A673 (cell line): ENCODE measurements around the gene FOXRED1. TPM values are rescaled to one million over a fixed set of nuclear protein-coding genes. Genes with fewer than 3 reads are reported as not detected.
A peak's percentile ranks its signal among the peaks of the same experiment; 100 is the strongest.

Source experiments
- BruUV-seq: library from RNA; stranded (reverse); fragments of 400-500 nt; replicated peaks from 2 replicates; lab custom pipeline; 2021; lab: Mats Ljungman, UMichigan
- CTCF ChIA-PET: fragments of 300-600 bp; sonication (Branson Sonifier 250); formaldehyde crosslinking; loops from one replicate; lab custom pipeline; 2022; ENCODE audit warnings: antibody characterized with exemption; lab: Charles Lee
- POLR2A ChIA-PET: fragments of 300-600 bp; sonication (Branson Sonifier 250); formaldehyde crosslinking; loops from one replicate; lab custom pipeline; 2022; ENCODE audit warnings: antibody characterized with exemption; ENCODE audit not compliant: low non-redundant PET; lab: Charles Lee
- DNase-seq: peaks from one replicate; pipeline ENCODE4 v3.0.0-alpha.2; 2015; ENCODE audit warnings: low spot score
- H3K27ac ChIP-seq: fragments of 200-600 bp; sonication (generic); 2 replicates; pipeline ENCODE4 v1.5.1; 2016; ENCODE audit warnings: mixed run types, low read depth, mild to moderate bottlenecking, mixed read lengths, antibody characterized with exemption, low read length; ENCODE audit not compliant: poor library complexity, severe bottlenecking
- H3K27me3 ChIP-seq: fragments of 200-600 bp; sonication (generic); replicated peaks from 2 replicates; pipeline ENCODE4 v1.6.1; 2017; ENCODE audit warnings: mixed run types, low read depth, mild to moderate bottlenecking, mixed read lengths, antibody characterized with exemption, low read length; ENCODE audit not compliant: insufficient read depth, poor library complexity
- H3K36me3 ChIP-seq: fragments of 200-600 bp; sonication (generic); 2 replicates; pipeline ENCODE4 v1.6.1; 2016; ENCODE audit warnings: mixed run types, mild to moderate bottlenecking, mixed read lengths, antibody characterized with exemption, low read length; ENCODE audit not compliant: insufficient read depth, poor library complexity, severe bottlenecking
- H3K4me1 ChIP-seq: fragments of 200-600 bp; sonication (generic); 2 replicates; pipeline ENCODE4 v1.6.1; 2017; ENCODE audit warnings: mixed run types, mild to moderate bottlenecking, mixed read lengths, antibody characterized with exemption, low read length; ENCODE audit not compliant: insufficient read depth, poor library complexity, severe bottlenecking
- H3K4me3 ChIP-seq: fragments of 200-600 bp; sonication (generic); 2 replicates; pipeline ENCODE4 v1.5.1; 2016; ENCODE audit warnings: low read depth, mixed run types, mild to moderate bottlenecking, mixed read lengths, low read length; ENCODE audit not compliant: poor library complexity, severe bottlenecking
- H3K9me3 ChIP-seq: fragments of 200-600 bp; sonication (generic); 2 replicates; pipeline ENCODE4 v1.6.1; 2016; ENCODE audit warnings: mixed run types, low read depth, mild to moderate bottlenecking, mixed read lengths, antibody characterized with exemption, low read length; ENCODE audit not compliant: poor library complexity, severe bottlenecking
- EZH2 ChIP-seq: fragments of 200-600 bp; sonication (generic); IDR thresholded peaks from 2 replicates; pipeline ENCODE4 v1.6.1; 2017; ENCODE audit warnings: borderline replicate concordance, low read depth, mild to moderate bottlenecking, mixed read lengths, antibody characterized with exemption, low read length; ENCODE audit not compliant: poor library complexity, severe bottlenecking
- intact Hi-C: fragments of 100-400 bp; cut with micrococcal nuclease; formaldehyde crosslinking; loops from one replicate; pipeline ENCODE4 v1.10.0; 2022; ENCODE audit not compliant: unreplicated experiment
- total RNA-seq: library from RNA; stranded (reverse); gene quantifications from 2 replicates; pipeline ENCODE4 v1.2.3, GENCODE V29; 2021
- TF ChIP-seq, protein P1 (sequence below): fragments of 300-800, 200-600 bp; sonication (generic); conservative IDR thresholded peaks from 2 replicates; pipeline ENCODE4 v1.5.1; 2017; ENCODE audit warnings: low read depth, mild to moderate bottlenecking, antibody characterized with exemption, low read length, moderate library complexity, mixed read lengths

Gene FOXRED1
- total RNA-seq, 1 experiment from 2014 or later = 72.6 TPM

DNA sequence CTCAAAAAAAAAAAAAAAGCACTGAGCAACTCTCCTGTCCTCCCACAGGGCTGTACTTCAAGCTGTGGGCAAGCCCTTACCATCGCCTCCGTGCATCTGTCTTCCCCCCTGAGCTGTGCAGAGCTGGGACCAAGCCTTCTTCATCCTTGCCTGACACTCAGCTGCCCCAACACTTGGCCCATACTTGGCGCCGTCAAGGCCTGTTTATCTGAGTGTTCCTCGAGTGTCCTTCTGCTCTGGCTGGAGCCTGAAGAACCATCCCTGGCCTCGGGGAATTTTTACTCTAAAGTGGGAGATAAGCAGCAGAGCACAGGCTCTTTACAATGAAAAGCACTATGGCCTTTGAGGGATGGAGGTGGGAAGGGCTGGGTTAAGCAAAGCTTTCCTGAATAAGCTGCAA, 12.3 kb downstream of the FOXRED1 start:
- DNase-seq = no peak
- H3K27ac ChIP-seq = no peak overlapping the region
- CTCF ChIA-PET = no interaction called here
- H3K4me1 ChIP-seq = peaks cover 8% of the 10 kb centered on the region
- peaks cover 6% of the 10 kb centered on the region for H3K36me3 ChIP-seq
- intact Hi-C loops = no loop called here
- POLR2A ChIA-PET = no interaction called here
- no peak overlapping the region for H3K4me3 ChIP-seq
- no TSS peak for BruUV-seq
- no peak for TF ChIP-seq EZH2
- TF ChIP-seq, protein P1, sequence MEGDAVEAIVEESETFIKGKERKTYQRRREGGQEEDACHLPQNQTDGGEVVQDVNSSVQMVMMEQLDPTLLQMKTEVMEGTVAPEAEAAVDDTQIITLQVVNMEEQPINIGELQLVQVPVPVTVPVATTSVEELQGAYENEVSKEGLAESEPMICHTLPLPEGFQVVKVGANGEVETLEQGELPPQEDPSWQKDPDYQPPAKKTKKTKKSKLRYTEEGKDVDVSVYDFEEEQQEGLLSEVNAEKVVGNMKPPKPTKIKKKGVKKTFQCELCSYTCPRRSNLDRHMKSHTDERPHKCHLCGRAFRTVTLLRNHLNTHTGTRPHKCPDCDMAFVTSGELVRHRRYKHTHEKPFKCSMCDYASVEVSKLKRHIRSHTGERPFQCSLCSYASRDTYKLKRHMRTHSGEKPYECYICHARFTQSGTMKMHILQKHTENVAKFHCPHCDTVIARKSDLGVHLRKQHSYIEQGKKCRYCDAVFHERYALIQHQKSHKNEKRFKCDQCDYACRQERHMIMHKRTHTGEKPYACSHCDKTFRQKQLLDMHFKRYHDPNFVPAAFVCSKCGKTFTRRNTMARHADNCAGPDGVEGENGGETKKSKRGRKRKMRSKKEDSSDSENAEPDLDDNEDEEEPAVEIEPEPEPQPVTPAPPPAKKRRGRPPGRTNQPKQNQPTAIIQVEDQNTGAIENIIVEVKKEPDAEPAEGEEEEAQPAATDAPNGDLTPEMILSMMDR = no peak
- H3K9me3 ChIP-seq = no peaks in the 10 kb centered on the region
- no peaks in the 10 kb centered on the region for H3K27me3 ChIP-seq

DNA sequence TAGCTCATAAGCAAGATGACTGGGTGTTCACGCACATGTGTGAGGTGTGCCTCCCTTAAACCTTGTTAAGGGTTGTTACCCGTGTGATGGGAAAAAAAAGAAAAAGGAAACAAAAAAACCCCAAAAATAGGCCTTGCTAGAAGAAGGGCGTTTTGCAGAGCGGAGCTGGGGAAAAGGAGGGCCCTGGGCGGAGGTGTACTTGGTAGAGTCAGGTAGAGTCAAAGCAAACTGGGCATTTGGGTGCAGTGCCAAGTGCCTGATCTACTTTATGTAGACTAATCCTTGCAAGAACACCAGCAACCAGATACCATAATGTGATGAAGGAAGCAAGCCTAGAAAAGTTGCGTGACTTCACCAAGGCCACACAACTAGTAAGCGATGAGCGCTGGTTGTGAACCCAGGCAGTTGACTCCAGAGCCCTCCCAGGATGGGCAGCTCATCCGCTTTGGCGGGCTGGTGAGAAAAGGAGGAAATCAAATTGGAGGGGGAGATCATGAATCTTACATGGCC, 12.8 kb downstream of the FOXRED1 start:
- intact Hi-C loops = no loop called here
- ChIA-PET CTCF (no interaction called here), POLR2A (no interaction called here)
- no peak for TF ChIP-seq EZH2
- TF ChIP-seq, protein P1 = no peak
- no peak for DNase-seq
- peaks cover 6% of the 10 kb centered on the region for H3K36me3 ChIP-seq
- H3K27me3 ChIP-seq = no peaks in the 10 kb centered on the region
- H3K4me1 ChIP-seq = peaks cover 8% of the 10 kb centered on the region
- TSS peak; percentile 30 for BruUV-seq
- no peaks in the 10 kb centered on the region for H3K9me3 ChIP-seq
- no peak overlapping the region for H3K27ac ChIP-seq
- no peak overlapping the region for H3K4me3 ChIP-seq

DNA sequence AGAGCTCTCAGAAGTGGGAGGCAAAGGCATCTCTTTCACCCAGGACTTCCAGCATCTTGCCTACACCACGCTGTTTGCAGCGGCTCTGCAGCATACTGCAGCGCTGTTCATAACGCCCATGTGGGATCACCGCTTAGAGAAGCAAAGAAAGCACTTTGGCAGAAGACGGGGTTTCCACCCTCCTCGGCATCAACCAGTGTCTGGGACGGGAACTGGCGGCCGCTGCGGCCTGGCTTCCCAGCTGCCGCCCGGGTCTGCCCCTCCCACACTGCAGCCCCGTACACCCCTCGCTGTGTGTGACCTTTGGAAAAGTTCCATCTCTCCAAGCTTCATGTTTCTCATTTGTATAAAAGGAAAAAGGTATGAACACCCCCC, 13.4 kb downstream of the FOXRED1 start:
- peak; percentile 44 for DNase-seq
- POLR2A ChIA-PET = interaction anchor here (0.7 kb wide), 1 partner anchor 275 kb away, joined by 4 read pairs; no protein-coding TSS in a partner anchor
- intact Hi-C loops = no loop called here
- Histone ChIP-seq H3K27me3 (no peaks in the 10 kb centered on the region), H3K9me3 (no peaks in the 10 kb centered on the region), H3K4me3 (peak overlapping the region; percentile 71), H3K4me1 (peaks cover 8% of the 10 kb centered on the region), H3K27ac (peak overlapping the region; percentile 76), H3K36me3 (peaks cover 3% of the 10 kb centered on the region)
- no TSS peak for BruUV-seq
- TF ChIP-seq, protein P1 = no peak
- no peak for TF ChIP-seq EZH2
- CTCF ChIA-PET = no interaction called here
